ENCODE measurements around the gene SH3BP5L. TPM values are rescaled to one million over a fixed set of nuclear protein-coding genes. Genes with fewer than 3 reads are reported as not detected.

SH3BP5L gene
- total and polyA plus RNA-seq, 8 donors = 6.1 to 15.8 (median 8.7) TPM

DNA sequence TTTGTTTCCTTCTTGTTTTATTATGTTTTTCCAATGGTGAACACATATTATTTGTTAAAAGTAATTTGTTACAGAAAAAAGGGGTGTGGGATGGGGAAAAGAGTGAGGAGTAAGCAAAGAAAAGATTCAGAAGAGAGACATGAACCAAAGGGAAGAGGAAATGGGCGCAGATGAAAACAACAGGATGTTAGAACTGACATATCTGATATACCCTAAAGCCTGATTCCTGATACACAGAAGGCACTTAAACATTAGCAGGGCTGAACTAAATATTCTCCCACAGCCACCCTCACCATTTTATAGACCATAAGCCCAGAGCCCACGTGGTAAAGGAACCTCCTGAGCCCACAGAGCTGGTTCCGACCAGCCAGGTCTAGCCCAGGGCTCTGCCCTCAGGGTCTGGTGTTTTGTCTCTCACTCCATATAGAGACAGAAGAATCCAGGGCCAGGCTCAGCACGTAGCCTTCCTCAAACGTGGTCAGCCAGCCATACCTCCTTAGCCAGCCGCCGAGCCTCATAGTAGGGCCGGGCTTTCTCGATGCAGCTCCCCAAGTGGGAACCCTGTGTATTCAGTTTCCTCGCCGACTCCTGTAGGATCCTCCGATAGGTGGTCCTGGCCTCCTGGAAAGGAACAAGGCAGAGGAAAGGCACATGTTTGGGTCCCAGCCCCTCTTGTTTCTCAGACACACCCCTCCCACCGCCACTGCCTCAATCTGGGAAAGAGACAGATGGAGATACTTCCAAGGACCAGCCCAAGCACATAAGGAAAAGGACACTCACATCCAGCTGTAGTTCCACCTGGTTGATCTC, 9.5 kb downstream of the SH3BP5L start:
- H3K36me3 ChIP-seq = peaks cover 0 to 38% (median 26%) of the 10 kb centered on the region in 3 donors
- no peaks in the 10 kb centered on the region for H3K4me1 ChIP-seq
- H3K27me3 ChIP-seq = no peaks in the 10 kb centered on the region
- no peak for DNase-seq
- no peak for FAIRE-seq
- TF ChIP-seq CTCF (IDR thresholded peaks at IDR 0.05) = no peak
- no peak overlapping the region for H3K27ac ChIP-seq
- H3K4me3 ChIP-seq = no peak overlapping the region
- intact Hi-C loops (cut with DNase I) = no loop called here
- WGBS, 2 donors = 84 to 85% methylated on average over 13 of the region's 13 CpGs
- ATAC-seq = no peak
- no peaks in the 10 kb centered on the region for H3K9me3 ChIP-seq

GRCh38 chr1:248815407-248816034, 10.2 kb downstream of the SH3BP5L start:
- ATAC-seq = no peak
- H3K36me3 ChIP-seq = peaks cover 0 to 38% (median 26%) of the 10 kb centered on the region in 3 donors
- H3K27ac ChIP-seq = no peak overlapping the region
- intact Hi-C loops (cut with DNase I) = no loop called here
- no peaks in the 10 kb centered on the region for H3K4me1 ChIP-seq
- FAIRE-seq = no peak
- no peaks in the 10 kb centered on the region for H3K27me3 ChIP-seq
- WGBS, 2 donors = 89% methylated on average over 10 of the region's 10 CpGs
- H3K4me3 ChIP-seq = no peak overlapping the region
- no peak for TF ChIP-seq CTCF (IDR thresholded peaks at IDR 0.05)
- DNase-seq = no peak
- H3K9me3 ChIP-seq = no peaks in the 10 kb centered on the region

- intact Hi-C loops (cut with DNase I) = loop anchor here in 1 of 3 donors (5.0 kb wide), 1 partner anchor 197 kb away; no protein-coding TSS in a partner anchor
- H3K27ac ChIP-seq = no peak overlapping the region
- DNase-seq (no peak), FAIRE-seq (no peak), ATAC-seq (no peak)
- no peak for TF ChIP-seq CTCF (IDR thresholded peaks at IDR 0.05)
- H3K4me1 ChIP-seq = no peaks in the 10 kb centered on the region
- H3K36me3 ChIP-seq = peaks cover 0 to 38% (median 26%) of the 10 kb centered on the region in 3 donors
- no peaks in the 10 kb centered on the region for H3K9me3 ChIP-seq
- no peaks in the 10 kb centered on the region for H3K27me3 ChIP-seq
- 92% methylated on average over 16 of the region's 16 CpGs for WGBS, 2 donors
- no peak overlapping the region for H3K4me3 ChIP-seq
These were observed 11.4 kb downstream of the SH3BP5L start for GRCh38 chr1:248814351-248814750.

DNA sequence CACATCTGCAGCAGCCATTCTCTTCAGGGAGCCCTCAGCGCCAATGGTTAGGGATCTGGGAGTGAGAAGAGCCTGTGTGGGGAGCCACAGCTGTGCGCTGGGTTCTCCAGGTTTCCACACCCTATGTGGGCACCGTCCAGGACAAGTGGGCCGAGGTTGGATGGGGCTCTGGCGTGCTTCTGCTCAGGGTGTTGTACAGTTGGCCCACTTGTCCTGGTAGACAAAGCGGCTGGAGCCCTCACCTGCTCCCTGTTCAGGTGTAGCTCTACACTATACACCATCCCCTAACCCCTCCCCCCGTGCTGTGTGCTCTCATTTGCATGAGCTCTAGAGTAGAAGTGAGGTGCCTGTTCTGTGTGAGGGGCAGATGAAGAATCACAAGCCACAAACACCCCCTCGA, 12.2 kb downstream of the SH3BP5L start:
- H3K27ac ChIP-seq = no peak overlapping the region
- intact Hi-C loops (cut with DNase I) = loop anchor here in 1 of 3 donors (5.0 kb wide), 1 partner anchor 196 kb away; no protein-coding TSS in a partner anchor
- H3K9me3 ChIP-seq = no peaks in the 10 kb centered on the region
- H3K4me1 ChIP-seq = no peaks in the 10 kb centered on the region
- H3K27me3 ChIP-seq = no peaks in the 10 kb centered on the region
- TF ChIP-seq CTCF (IDR thresholded peaks at IDR 0.05) = no peak
- FAIRE-seq (no peak), DNase-seq (no peak), ATAC-seq (no peak)
- no peak overlapping the region for H3K4me3 ChIP-seq
- H3K36me3 ChIP-seq = peaks cover 0 to 38% (median 26%) of the 10 kb centered on the region in 3 donors
- WGBS, 2 donors = 91 to 92% methylated on average over 8 of the region's 8 CpGs
